HepG2 (cell line): ENCODE measurements around the gene PPP1R1B. TPM values are rescaled to one million over a fixed set of nuclear protein-coding genes. Genes with fewer than 3 reads are reported as not detected.
A peak's percentile ranks its signal among the peaks of the same experiment; 100 is the strongest.

ENCODE experiments used
- AGO1 ChIP-seq: fragments of 200-400 bp; formaldehyde crosslinking; IDR thresholded peaks from 2 replicates; pipeline ENCODE4 v1.6.1; 2017; ENCODE audit warnings: mild to moderate bottlenecking, low read depth, low read length, moderate library complexity; ENCODE audit not compliant: poor library complexity, severe bottlenecking
- FOSL2 ChIP-seq: sonication (generic); formaldehyde crosslinking; IDR thresholded peaks from 2 replicates; pipeline ENCODE4 v1.4.0; 2020; ENCODE audit warnings: missing genetic modification reagents
- HMGXB4 ChIP-seq, 2 experiments: sonication (generic) in 1 of 2; formaldehyde crosslinking in 1 of 2; IDR thresholded peaks; 2 replicates each; pipeline versions ENCODE4 v1.4.0 to v1.6.1; 2018 to 2020; ENCODE audit warnings: missing genetic modification reagents in 2 of 2, borderline replicate concordance in 1 of 2, low read depth in 1 of 2, mild to moderate bottlenecking in 1 of 2, missing biosample characterization in 1 of 2
- MED13 ChIP-seq: sonication (generic); formaldehyde crosslinking; IDR thresholded peaks from 2 replicates; pipeline ENCODE4 v1.5.0; 2020; ENCODE audit warnings: missing genetic modification reagents
- MZF1 ChIP-seq: sonication (generic); formaldehyde crosslinking; IDR thresholded peaks from 2 replicates; pipeline ENCODE4 v1.8.1; 2023; ENCODE audit warnings: mild to moderate bottlenecking, missing genetic modification reagents, borderline replicate concordance
- NFKBIZ ChIP-seq: IDR thresholded peaks from 2 replicates; pipeline ENCODE4 v1.6.1; 2018; ENCODE audit warnings: missing genetic modification reagents, missing compliant biosample characterization
- PRDM10 ChIP-seq: sonication (generic); formaldehyde crosslinking; IDR thresholded peaks from 2 replicates; pipeline ENCODE4 v1.4.0; 2020; ENCODE audit warnings: low read depth, missing genetic modification reagents
- ZBTB3 ChIP-seq: sonication (generic); formaldehyde crosslinking; IDR thresholded peaks from 2 replicates; pipeline ENCODE4 v1.4.0; 2020; ENCODE audit warnings: low read depth, mild to moderate bottlenecking, moderate library complexity, missing genetic modification reagents, borderline replicate concordance
- ZBTB7A ChIP-seq: sonication (generic); formaldehyde crosslinking; IDR thresholded peaks from 2 replicates; pipeline ENCODE4 v1.8.0; 2022; ENCODE audit warnings: mild to moderate bottlenecking, missing genetic modification reagents
- ZBTB8A ChIP-seq: sonication (generic); formaldehyde crosslinking; IDR thresholded peaks from 2 replicates; pipeline ENCODE4 v1.4.0; 2020; ENCODE audit warnings: mild to moderate bottlenecking, low read depth, missing genetic modification reagents, borderline replicate concordance
- ZNF12 ChIP-seq: sonication (generic); formaldehyde crosslinking; IDR thresholded peaks from 2 replicates; pipeline ENCODE4 v1.5.0; 2020; ENCODE audit warnings: missing genetic modification reagents
- ZNF430 ChIP-seq: sonication (generic); formaldehyde crosslinking; IDR thresholded peaks from 2 replicates; pipeline ENCODE4 v1.9.0; 2021; ENCODE audit warnings: mild to moderate bottlenecking, missing genetic modification reagents
- ZNF543 ChIP-seq: sonication (generic); formaldehyde crosslinking; IDR thresholded peaks from 2 replicates; pipeline ENCODE4 v1.4.0; 2020; ENCODE audit warnings: mild to moderate bottlenecking, missing genetic modification reagents
- ZNF598 ChIP-seq: sonication (generic); formaldehyde crosslinking; IDR thresholded peaks from 2 replicates; pipeline ENCODE4 v1.5.1; 2020; ENCODE audit warnings: mild to moderate bottlenecking, missing genetic modification reagents, borderline replicate concordance
- ZNF605 ChIP-seq: sonication (generic); formaldehyde crosslinking; IDR thresholded peaks from 2 replicates; pipeline ENCODE4 v1.8.0; 2022; ENCODE audit warnings: mild to moderate bottlenecking, missing genetic modification reagents
- polyA plus RNA-seq, 8 experiments: library from polyadenylated mRNA; depleted of rRNA in 3 of 8; stranded (reverse) in 7 of 8; unstranded in 1 of 8; fragments of >200 nt; fragmentation: Illumina TruSeq in 4 of 8; extraction: Trizol in 4 of 8; gene quantifications; 2 replicates each; pipeline versions ENCODE4 v1.2.1 to v1.2.3, GENCODE V29; 2011 to 2016; ENCODE audit warnings: low read depth in 4 of 8, missing spikeins in 1 of 8, mixed read lengths in 1 of 8; ENCODE audit not compliant: insufficient read depth in 1 of 8
- total RNA-seq, 5 experiments: library from RNA; depleted of rRNA; stranded (reverse); fragments of >200 nt; fragmentation: Illumina TruSeq; extraction: Trizol; gene quantifications; 2 replicates each; pipeline ENCODE4 v1.2.3, GENCODE V29; 2016; ENCODE audit warnings: low read depth in 1 of 5
- TF ChIP-seq, protein P1 (sequence below): sonication (generic); formaldehyde crosslinking; IDR thresholded peaks from 2 replicates; pipeline ENCODE4 v1.4.0; 2020; ENCODE audit warnings: missing genetic modification reagents
- TF ChIP-seq, protein P2 (sequence below): sonication (generic); formaldehyde crosslinking; IDR thresholded peaks from 2 replicates; pipeline ENCODE4 v1.4.0; 2020; ENCODE audit warnings: missing genetic modification reagents

Gene PPP1R1B
- total and polyA plus RNA-seq, 2 of the 13 experiments (the other 11 are each of a cell fraction or from before 2014, with no cell fraction given) = 0.08 TPM; not detected in 1

DNA sequence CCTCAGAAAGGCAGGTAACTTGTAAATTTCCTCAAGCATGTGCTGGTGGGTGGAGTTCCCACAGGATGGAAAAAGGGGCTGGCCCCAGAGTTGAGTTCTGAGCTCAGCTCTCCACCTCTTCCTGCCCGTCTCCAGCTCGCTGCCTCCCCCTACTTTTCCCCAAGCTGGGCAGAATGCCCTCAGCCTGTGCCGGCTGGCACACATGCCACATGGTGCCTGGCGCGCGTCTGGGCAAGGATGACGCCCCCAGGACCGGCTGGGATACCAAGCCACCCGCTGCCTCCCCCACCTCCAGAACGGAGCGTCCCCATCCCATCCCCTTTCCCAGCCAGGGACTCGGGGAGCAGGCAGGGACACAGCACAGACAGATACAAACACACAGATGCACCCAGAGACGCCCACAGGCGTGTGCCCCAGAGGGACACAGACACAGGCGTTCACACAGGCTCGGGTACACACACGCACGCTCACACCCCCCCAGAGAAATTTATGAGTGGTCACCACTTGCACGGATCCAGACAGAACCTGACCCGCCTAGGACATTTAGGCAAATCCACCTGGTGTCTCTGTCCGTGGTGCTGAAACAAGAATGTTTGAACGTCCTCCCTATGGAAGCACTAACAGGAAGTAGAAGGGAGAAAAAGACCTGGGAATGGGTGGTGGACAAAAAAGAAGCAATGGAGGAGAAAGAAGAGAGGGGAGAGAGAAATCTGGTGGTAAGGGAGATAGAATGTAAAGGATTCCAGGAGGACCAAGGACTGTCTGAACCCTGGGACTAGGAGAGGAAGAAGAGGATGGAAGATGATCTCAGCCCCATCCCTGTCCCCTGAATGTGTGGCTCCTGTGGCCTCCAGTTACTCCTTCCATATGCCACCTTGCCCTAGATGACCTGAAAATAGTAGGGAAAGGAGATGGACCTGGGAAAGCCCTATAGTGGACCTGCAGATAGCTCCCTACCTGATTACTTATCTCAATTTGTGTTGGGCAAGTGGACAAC is 34.5 kb upstream of the PPP1R1B start (continued):
- 0 out of 2 replicates have a peak, but pooled peaks have one; percentile 46 for TF ChIP-seq PRDM10
- 0 out of 2 replicates have a peak, but pooled peaks have one; percentile 64 for TF ChIP-seq ZNF543 (CRISPR knock-in tag)
- no peak for TF ChIP-seq ZBTB8A
- no peak for TF ChIP-seq AGO1
- 0 out of 2 replicates have a peak, but pooled peaks have one; percentile 22 for TF ChIP-seq ZBTB7A (CRISPR knock-in tag)
- 0 out of 2 replicates have a peak, but pooled peaks have one; percentile 37 for TF ChIP-seq ZBTB3 (CRISPR knock-in tag)
- TF ChIP-seq HMGXB4 (CRISPR knock-in tag; IDR thresholded peaks at IDR 0.05; ENCODE audit: borderline replicate concordance in 1 of 2, low read depth in 1 of 2) = no peak
- 0 out of 2 replicates have a peak, but pooled peaks have one; percentile 54 for TF ChIP-seq ZNF598
- 0 out of 2 replicates have a peak, but pooled peaks have one; percentile 44 for TF ChIP-seq NFKBIZ (CRISPR knock-in tag)
- no peak for TF ChIP-seq MZF1 (CRISPR knock-in tag)
- no peak for TF ChIP-seq MED13
- TF ChIP-seq ZNF605 = peak; percentile 70; the same call in 1 of the 2 replicates
- peak; percentile 87; the same call in 1 of the 2 replicates for TF ChIP-seq ZNF430 (CRISPR knock-in tag)
- peak; percentile 39; the same call in 1 of the 2 replicates for TF ChIP-seq FOSL2 (CRISPR knock-in tag)
- TF ChIP-seq, protein P1, sequence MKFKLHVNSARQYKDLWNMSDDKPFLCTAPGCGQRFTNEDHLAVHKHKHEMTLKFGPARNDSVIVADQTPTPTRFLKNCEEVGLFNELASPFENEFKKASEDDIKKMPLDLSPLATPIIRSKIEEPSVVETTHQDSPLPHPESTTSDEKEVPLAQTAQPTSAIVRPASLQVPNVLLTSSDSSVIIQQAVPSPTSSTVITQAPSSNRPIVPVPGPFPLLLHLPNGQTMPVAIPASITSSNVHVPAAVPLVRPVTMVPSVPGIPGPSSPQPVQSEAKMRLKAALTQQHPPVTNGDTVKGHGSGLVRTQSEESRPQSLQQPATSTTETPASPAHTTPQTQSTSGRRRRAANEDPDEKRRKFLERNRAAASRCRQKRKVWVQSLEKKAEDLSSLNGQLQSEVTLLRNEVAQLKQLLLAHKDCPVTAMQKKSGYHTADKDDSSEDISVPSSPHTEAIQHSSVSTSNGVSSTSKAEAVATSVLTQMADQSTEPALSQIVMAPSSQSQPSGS (CRISPR knock-in tag) = 0 out of 2 replicates have a peak, but pooled peaks have one; percentile 26
- TF ChIP-seq ZNF12 (CRISPR knock-in tag) = 0 out of 2 replicates have a peak, but pooled peaks have one; percentile 45
- TF ChIP-seq, protein P2, sequence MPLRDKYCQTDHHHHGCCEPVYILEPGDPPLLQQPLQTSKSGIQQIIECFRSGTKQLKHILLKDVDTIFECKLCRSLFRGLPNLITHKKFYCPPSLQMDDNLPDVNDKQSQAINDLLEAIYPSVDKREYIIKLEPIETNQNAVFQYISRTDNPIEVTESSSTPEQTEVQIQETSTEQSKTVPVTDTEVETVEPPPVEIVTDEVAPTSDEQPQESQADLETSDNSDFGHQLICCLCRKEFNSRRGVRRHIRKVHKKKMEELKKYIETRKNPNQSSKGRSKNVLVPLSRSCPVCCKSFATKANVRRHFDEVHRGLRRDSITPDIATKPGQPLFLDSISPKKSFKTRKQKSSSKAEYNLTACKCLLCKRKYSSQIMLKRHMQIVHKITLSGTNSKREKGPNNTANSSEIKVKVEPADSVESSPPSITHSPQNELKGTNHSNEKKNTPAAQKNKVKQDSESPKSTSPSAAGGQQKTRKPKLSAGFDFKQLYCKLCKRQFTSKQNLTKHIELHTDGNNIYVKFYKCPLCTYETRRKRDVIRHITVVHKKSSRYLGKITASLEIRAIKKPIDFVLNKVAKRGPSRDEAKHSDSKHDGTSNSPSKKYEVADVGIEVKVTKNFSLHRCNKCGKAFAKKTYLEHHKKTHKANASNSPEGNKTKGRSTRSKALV (CRISPR knock-in tag) = peak; percentile 52; the same call in 1 of the 2 replicates
